Subcutaneous abdominal adipose tissue (tissue), 5 donors: ENCODE results near the gene C1QL2.

Source experiments
- H3K27ac ChIP-seq: one replicate; pipeline ENCODE4 v1.7.0; 2013; ENCODE audit warnings: low read depth, mild to moderate bottlenecking, inconsistent platforms, low read length, moderate library complexity
- H3K27me3 ChIP-seq, 5 donors: one replicate each; pipeline ENCODE4 v1.7.0; 2013; ENCODE audit warnings: low read length in 5 of 5, inconsistent platforms in 1 of 5; ENCODE audit not compliant: control insufficient read depth in 5 of 5, insufficient read depth in 4 of 5
- H3K36me3 ChIP-seq, 5 donors: one replicate each; pipeline ENCODE4 v1.7.0; 2013; ENCODE audit warnings: low read length in 5 of 5; ENCODE audit not compliant: control insufficient read depth in 5 of 5, insufficient read depth in 5 of 5
- H3K4me1 ChIP-seq, 5 donors: one replicate each; pipeline ENCODE4 v1.7.0; 2013; ENCODE audit warnings: low read length in 5 of 5, mild to moderate bottlenecking in 3 of 5, moderate library complexity in 1 of 5; ENCODE audit not compliant: control insufficient read depth in 5 of 5, insufficient read depth in 5 of 5
- H3K4me3 ChIP-seq, 5 donors: one replicate each; pipeline ENCODE4 v1.7.0; 2013; ENCODE audit warnings: low read length in 5 of 5, low read depth in 1 of 5
- H3K9ac ChIP-seq, 5 donors: one replicate each; pipeline ENCODE4 v1.7.0; 2013; ENCODE audit warnings: low read length in 5 of 5, mild to moderate bottlenecking in 4 of 5, moderate library complexity in 3 of 5
- H3K9me3 ChIP-seq, 5 donors: one replicate each; pipeline ENCODE4 v1.7.0; 2013; ENCODE audit warnings: low read length in 5 of 5; ENCODE audit not compliant: control insufficient read depth in 5 of 5
- donor health status: healthy.
- donor health status: healthy.
- donor health status: healthy.
- donor health status: healthy.
- donor health status: healthy.

The C1QL2 gene

DNA sequence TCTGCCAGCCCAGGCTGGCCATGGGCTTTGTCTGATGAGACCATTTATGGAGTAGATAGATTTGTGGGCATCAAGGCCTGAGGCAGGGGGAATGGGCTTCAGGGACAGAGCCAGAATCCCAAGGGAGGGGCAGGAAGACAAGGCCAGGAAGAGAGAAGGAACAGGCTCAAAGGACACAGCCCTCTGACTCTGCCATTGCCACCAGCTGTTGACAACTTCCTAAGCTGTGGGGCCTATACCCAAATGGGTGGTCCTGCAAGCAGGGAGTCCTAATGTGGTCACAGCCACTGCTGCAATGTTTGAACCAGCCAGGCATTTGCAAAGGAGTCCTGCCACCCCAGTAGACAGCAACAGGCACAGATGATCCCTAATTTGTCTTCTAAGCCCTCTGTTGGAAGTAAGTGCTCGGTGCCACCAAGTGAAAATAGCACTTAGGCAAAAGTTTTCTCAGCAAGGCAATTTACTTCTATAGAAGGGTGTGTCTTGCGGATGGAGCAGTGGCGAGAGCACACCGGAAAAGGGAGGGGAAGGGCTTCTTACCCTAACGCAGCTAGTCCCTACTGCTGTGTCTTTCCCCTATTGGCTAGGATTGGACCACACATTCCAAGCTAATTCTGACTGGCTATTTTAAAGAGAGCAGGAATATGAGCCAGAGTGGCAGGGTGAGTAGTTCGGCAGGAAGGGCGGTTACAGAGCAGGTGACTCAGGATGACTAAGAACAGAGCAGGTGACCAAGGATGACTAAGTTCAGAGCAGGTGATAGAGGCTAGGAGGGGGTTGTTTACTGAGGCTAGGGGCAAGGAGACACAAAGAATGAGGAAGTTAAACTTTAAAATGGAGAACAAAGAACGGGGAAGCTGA is 47.2 kb downstream of the C1QL2 start:
- peaks cover 0 to 12% (median 9%) of the 10 kb centered on the region in 5 donors for H3K9me3 ChIP-seq

GRCh38 chr2:119109866-119110265 is 48.7 kb downstream of the C1QL2 start:
- Histone ChIP-seq H3K27ac (no peak overlapping the region), H3K27me3 (peaks cover 0 to 12% (median 5%) of the 10 kb centered on the region in 5 donors), H3K4me3 (no peak overlapping the region), H3K9me3 (peaks cover 0 to 12% (median 9%) of the 10 kb centered on the region in 5 donors), H3K4me1 (no peaks in the 10 kb centered on the region), H3K36me3 (no peaks in the 10 kb centered on the region), H3K9ac (no peak overlapping the region)

More for the DNA sequence above, 47.2 kb downstream of the C1QL2 start:
- no peaks in the 10 kb centered on the region for H3K4me1 ChIP-seq
- no peak overlapping the region for H3K9ac ChIP-seq
- peak overlapping the region in 1 of 5 donors; percentile 17 for H3K4me3 ChIP-seq
- no peaks in the 10 kb centered on the region for H3K36me3 ChIP-seq
- H3K27ac ChIP-seq: no peak overlapping the region
- H3K27me3 ChIP-seq: peaks cover 0 to 12% (median 5%) of the 10 kb centered on the region in 5 donors

- peaks cover 2 to 22% (median 18%) of the 10 kb centered on the region in 5 donors for H3K9me3 ChIP-seq
- H3K27ac ChIP-seq: no peak overlapping the region
- H3K4me3 ChIP-seq: no peak overlapping the region
- no peak overlapping the region for H3K9ac ChIP-seq
- H3K4me1 ChIP-seq: no peaks in the 10 kb centered on the region
- no peaks in the 10 kb centered on the region for H3K36me3 ChIP-seq
- H3K27me3 ChIP-seq: peaks cover 0 to 5% (median 3%) of the 10 kb centered on the region in 5 donors
Measured at GRCh38 chr2:119108186-119108585, 50.4 kb downstream of the C1QL2 start.

- Histone ChIP-seq H3K9ac (no peak overlapping the region), H3K4me1 (no peaks in the 10 kb centered on the region), H3K9me3 (peaks cover 2 to 23% (median 16%) of the 10 kb centered on the region in 5 donors), H3K36me3 (no peaks in the 10 kb centered on the region), H3K27ac (no peak overlapping the region), H3K4me3 (no peak overlapping the region), H3K27me3 (peaks cover 0 to 5% (median 0%) of the 10 kb centered on the region in 5 donors)
Measured at GRCh38 chr2:119106301-119106897, 52.2 kb downstream of the C1QL2 start.
